Kidney epithelial cell (primary cell): Measurements from ENCODE around the gene NAP1L5. TPM values are rescaled to one million over a fixed set of nuclear protein-coding genes. Genes with fewer than 3 reads are reported as not detected.

ENCODE experiments used
- DNase-seq: peaks from one replicate; pipeline ENCODE4 v3.0.0-alpha.2; 2010; ENCODE audit warnings: low read depth
- H3K27me3 ChIP-seq: 2 replicates; pipeline ENCODE4 v1.6.0; 2011; ENCODE audit warnings: low read length; ENCODE audit not compliant: control insufficient read depth, insufficient read depth
- H3K36me3 ChIP-seq: 2 replicates; pipeline ENCODE4 v1.5.1; 2011; ENCODE audit warnings: low read length; ENCODE audit not compliant: control insufficient read depth, insufficient read depth
- H3K4me3 ChIP-seq: 2 replicates; pipeline ENCODE4 v1.5.1; 2011; ENCODE audit warnings: low read depth, mild to moderate bottlenecking, control low read depth, low read length
- total RNA-seq: library from RNA; depleted of rRNA; stranded (reverse); fragments of >200 nt; gene quantifications from 2 replicates; pipeline ENCODE4 v1.2.3, GENCODE V29; 2015
- TF ChIP-seq, protein P1 (sequence below): IDR thresholded peaks from 2 replicates; pipeline ENCODE4 v1.5.1; 2011; ENCODE audit warnings: mild to moderate bottlenecking, moderate library complexity, low read length, control low read depth, inconsistent platforms; ENCODE audit not compliant: insufficient read depth, poor library complexity, severe bottlenecking

Gene NAP1L5
- total RNA-seq, 1 donor from 2014 or later, result 0.96 TPM

DNA sequence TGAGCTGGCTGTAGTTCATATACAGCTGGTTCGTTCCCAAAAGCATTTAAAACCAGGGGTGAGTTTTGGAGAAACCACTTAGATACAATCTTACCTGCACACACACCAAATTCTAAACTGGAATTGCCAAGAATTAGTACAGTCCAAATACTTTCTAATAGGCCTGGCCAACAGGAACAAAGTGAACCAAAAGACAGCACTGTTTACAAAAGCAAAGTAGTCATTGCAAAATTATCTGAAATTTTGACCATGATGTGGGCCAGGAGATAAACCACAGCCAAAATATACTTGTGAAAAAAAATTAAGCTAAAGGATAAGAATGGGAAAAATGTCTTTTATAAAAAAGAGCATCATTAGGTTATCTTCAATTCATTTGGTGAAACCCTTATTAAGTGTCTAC, 37.9 kb upstream of the NAP1L5 start:
- H3K4me3 ChIP-seq, result no peak overlapping the region
- DNase-seq, result no peak
- TF ChIP-seq, protein P1, sequence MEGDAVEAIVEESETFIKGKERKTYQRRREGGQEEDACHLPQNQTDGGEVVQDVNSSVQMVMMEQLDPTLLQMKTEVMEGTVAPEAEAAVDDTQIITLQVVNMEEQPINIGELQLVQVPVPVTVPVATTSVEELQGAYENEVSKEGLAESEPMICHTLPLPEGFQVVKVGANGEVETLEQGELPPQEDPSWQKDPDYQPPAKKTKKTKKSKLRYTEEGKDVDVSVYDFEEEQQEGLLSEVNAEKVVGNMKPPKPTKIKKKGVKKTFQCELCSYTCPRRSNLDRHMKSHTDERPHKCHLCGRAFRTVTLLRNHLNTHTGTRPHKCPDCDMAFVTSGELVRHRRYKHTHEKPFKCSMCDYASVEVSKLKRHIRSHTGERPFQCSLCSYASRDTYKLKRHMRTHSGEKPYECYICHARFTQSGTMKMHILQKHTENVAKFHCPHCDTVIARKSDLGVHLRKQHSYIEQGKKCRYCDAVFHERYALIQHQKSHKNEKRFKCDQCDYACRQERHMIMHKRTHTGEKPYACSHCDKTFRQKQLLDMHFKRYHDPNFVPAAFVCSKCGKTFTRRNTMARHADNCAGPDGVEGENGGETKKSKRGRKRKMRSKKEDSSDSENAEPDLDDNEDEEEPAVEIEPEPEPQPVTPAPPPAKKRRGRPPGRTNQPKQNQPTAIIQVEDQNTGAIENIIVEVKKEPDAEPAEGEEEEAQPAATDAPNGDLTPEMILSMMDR, result no peak
- H3K27me3 ChIP-seq, result no peaks in the 10 kb centered on the region
- no peaks in the 10 kb centered on the region for H3K36me3 ChIP-seq

DNA sequence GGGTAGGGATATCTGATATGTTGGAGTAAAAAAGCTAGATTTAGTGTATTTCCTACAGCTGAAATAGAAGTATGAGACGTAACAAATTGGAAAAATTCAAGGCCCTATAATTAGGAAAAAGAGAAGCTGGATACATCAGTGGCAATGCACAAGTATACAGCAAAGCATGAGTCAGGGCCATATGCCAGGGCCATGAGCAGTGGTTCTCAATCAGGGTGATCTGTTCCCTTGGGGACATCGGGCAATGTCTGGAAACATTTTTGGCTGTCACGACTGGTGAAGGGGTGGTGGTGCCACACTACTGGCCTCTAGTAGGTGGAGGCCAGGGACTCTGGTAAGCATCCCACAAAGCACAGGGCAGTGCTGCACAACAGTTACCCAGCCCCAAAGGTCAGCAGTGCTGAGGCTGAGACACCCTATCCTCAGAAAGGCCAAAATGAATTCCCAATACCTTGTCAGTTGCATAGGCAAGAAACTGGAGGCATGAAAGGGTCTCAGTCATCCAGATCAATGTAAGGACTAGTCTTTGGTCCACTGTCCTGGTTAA, 36.8 kb upstream of the NAP1L5 start:
- DNase-seq, result no peak
- TF ChIP-seq, protein P1, result no peak
- no peaks in the 10 kb centered on the region for H3K36me3 ChIP-seq
- H3K4me3 ChIP-seq, result no peak overlapping the region
- H3K27me3 ChIP-seq, result no peaks in the 10 kb centered on the region

DNA sequence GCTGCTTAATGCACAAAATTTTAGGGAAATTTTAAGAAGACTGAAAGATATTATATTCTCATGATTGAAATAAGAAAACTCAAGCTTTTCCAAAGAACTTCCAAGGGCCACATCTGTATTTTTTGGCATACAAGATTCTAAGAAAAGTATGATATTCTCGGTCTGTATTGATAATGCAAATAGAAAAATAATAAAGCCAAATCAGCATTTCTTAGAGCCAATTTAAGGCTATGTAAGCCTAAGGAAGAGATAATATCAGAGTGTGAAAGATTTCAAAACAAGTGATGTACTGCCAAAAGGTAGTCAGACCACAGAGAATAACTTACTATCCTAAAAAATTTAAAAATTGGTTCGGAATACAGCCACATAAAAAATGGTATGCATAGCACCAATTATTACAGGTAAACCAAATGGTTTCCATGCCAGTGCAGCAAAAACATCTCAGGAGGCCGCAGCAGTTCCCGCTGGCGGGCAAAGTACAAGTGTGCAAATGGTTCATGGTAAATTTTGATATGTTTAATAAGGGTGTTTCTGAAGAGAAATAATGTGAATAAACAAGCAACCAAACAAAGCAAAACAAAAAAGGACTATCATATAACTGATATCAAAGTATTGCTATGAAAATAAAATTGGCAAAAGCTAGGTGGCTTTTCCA, 35.2 kb upstream of the NAP1L5 start:
- no peak for DNase-seq
- Histone ChIP-seq H3K27me3 (no peaks in the 10 kb centered on the region), H3K4me3 (no peak overlapping the region), H3K36me3 (no peaks in the 10 kb centered on the region)
- TF ChIP-seq, protein P1, result no peak

DNA sequence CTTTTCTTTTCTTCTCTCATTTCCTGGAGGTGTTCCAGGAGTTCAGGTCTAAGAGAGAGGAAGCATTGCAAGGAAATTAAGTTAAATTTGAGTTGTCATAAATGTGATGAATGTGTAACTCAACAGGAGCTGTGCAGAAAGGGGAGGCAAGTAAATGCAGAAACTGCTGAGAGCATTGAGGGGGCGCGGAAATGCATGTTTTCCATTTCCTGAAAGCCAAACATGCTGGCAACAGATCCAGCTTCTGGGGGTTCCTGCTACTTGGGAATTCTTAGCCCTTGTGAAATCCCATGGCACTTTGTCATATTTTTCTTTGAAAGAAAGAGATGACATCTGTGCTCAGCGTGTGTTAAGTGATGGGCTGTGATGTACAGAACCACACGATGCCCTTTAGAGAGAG, 33.8 kb upstream of the NAP1L5 start:
- Histone ChIP-seq H3K36me3 (no peaks in the 10 kb centered on the region), H3K27me3 (no peaks in the 10 kb centered on the region), H3K4me3 (no peak overlapping the region)
- TF ChIP-seq, protein P1, result no peak
- no peak for DNase-seq

DNA sequence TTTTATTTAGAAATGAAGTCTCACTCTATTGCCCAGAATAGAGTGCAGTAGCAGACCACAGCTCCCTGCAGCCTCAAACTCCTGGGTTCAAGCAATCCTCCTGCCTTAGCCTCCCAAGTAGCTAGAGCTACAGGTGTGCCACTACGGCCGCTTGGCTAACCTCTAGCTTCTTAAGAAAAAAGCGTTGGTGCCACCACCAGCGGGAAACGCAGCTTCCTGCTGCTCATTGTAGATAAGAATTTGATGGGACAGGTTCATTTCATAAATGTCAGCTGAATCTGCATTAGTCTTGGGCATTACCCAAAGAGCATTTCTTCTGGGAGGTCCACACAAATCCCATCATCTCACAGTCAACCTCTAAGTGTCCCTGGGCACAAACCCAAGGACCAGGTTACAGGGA, 33.2 kb upstream of the NAP1L5 start:
- Histone ChIP-seq H3K4me3 (no peak overlapping the region), H3K27me3 (no peaks in the 10 kb centered on the region), H3K36me3 (no peaks in the 10 kb centered on the region)
- TF ChIP-seq, protein P1, result no peak
- no peak for DNase-seq
